Erythroblast (primary cell): ENCODE measurements around the gene TTC21A.
A peak's percentile ranks its signal among the peaks of the same experiment; 100 is the strongest.
"Not testable (repeated sequence)": the region's sequence is repeated elsewhere in the genome, so short reads cannot be mapped to it uniquely, and the experiment has no call there.

ENCODE experiments used
- DNase-seq, 2 experiments: peaks; one replicate each; lab custom pipeline; 2025; lab: John Stamatoyannopoulos, UW
- GATA1 ChIP-seq: IDR thresholded peaks from 2 replicates; pipeline ENCODE4 v1.6.1; 2011; ENCODE audit warnings: low read depth, mild to moderate bottlenecking, control low read depth, low read length, moderate library complexity
- POLR2A ChIP-seq: IDR thresholded peaks from 2 replicates; pipeline ENCODE4 v1.6.1; 2011; ENCODE audit warnings: mild to moderate bottlenecking, low read length

Gene TTC21A, protein sequence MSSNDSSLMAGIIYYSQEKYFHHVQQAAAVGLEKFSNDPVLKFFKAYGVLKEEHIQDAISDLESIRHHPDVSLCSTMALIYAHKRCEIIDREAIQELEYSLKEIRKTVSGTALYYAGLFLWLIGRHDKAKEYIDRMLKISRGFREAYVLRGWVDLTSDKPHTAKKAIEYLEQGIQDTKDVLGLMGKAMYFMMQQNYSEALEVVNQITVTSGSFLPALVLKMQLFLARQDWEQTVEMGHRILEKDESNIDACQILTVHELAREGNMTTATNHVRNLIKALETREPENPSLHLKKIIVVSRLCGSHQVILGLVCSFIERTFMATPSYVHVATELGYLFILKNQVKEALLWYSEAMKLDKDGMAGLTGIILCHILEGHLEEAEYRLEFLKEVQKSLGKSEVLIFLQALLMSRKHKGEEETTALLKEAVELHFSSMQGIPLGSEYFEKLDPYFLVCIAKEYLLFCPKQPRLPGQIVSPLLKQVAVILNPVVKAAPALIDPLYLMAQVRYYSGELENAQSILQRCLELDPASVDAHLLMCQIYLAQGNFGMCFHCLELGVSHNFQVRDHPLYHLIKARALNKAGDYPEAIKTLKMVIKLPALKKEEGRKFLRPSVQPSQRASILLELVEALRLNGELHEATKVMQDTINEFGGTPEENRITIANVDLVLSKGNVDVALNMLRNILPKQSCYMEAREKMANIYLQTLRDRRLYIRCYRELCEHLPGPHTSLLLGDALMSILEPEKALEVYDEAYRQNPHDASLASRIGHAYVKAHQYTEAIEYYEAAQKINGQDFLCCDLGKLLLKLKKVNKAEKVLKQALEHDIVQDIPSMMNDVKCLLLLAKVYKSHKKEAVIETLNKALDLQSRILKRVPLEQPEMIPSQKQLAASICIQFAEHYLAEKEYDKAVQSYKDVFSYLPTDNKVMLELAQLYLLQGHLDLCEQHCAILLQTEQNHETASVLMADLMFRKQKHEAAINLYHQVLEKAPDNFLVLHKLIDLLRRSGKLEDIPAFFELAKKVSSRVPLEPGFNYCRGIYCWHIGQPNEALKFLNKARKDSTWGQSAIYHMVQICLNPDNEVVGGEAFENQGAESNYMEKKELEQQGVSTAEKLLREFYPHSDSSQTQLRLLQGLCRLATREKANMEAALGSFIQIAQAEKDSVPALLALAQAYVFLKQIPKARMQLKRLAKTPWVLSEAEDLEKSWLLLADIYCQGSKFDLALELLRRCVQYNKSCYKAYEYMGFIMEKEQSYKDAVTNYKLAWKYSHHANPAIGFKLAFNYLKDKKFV (N-terminal part only)

DNA sequence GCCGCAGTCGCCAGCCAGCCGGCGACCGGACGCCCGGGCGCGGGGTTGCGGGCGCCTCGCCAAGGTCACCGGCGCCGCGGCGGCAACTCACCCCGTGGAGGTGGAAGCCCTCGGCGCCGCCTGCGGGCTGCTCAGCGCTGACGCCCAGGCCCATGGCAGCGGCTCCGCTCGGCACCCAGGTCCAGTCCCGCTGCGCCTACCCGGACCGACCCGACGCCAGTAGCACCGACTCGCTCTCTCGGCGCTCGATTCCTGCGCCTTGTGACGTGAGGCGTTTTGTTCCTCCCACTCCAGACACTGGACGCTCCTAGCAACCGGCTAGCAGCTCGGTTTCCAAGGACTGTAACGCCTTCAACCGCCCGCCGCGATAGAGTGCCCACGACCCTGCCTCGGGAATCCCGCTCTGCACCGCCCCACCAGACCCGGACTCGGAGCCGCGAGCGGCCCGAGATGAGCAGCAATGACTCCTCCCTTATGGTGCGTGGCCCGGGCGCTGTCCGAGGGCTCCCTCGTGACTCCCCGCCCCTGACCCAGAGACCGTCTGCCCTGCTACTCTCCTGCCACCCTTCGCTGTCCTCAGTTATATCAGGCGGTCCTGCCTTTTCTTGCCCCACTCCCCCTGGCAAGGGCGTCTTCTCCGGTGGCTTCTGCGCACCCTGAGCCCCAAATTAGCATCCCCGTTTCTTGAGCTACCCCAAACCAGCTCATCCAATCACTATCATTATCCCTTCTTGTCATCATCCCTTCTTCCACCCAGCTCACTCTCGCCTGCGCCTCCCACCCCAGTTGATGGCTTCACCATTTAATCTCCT lies at the start of gene TTC21A, which contains the start of gene GORASP1:
Gene TTC21A (plus strand): TSS at position 293 of the 812 bp plus-strand sequence. CDS start 158 bp downstream, at position 451.
Gene GORASP1 (minus strand): TSS at position 240 of the 812 bp plus-strand sequence. CDS start 86 bp downstream, at position 154.
- DNase-seq = peak; percentile 88 to 92
- peak; percentile 78 for TF ChIP-seq POLR2A
- TF ChIP-seq GATA1 = no peak

- DNase-seq = not testable (repeated sequence)
These were observed 46.3 kb upstream of the TTC21A start for GRCh38 chr3:39061228-39061627.

DNA sequence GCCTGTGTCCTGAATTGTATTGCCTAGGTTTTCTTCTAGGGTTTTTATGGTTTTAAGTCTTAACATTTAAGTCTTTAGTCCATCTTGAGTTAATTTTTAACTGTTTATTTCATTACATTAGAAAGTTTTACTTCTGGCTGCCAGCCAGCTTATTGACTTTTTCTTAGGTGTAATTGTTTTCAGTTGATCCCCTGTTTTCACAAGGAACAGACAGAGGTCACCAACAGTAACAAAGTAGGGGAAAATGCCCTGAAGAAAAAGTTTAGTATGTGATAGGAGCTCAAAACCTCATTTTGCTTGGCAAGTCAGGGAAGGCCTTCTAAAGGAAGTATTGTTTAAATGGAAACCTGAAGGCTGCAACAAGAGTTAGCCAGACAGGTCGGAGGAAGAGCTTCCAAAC lies 45.3 kb upstream of the TTC21A start:
- DNase-seq = no peak
- no peak for TF ChIP-seq GATA1
- no peak for TF ChIP-seq POLR2A

- no peak for TF ChIP-seq GATA1
- TF ChIP-seq POLR2A = no peak
- DNase-seq = no peak
These were observed 44.3 kb upstream of the TTC21A start for GRCh38 chr3:39063143-39063542.

GRCh38 chr3:39064646-39065045 lies 42.8 kb upstream of the TTC21A start:
- no peak for DNase-seq
- no peak for TF ChIP-seq GATA1

DNA sequence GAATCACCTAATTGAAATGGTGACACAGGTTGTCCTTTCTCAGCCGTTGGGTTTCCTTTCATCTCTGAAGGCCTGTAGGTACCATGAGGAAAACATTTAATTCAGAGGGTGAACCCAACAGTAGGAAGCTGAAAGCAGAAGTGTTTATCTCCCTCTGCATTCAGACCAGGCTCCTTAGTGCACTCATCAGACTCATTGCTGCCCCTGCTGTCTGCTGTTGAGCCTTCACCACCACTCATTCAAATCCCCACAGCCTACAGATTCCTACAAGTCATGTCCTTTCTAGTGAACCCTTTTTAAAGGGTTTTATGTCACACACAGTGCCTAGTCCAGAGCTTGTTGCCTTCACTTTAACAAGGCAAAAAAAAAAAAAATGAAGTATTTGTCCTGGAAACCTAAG lies 42.3 kb upstream of the TTC21A start:
- peak; percentile 67 to 72 for DNase-seq
- TF ChIP-seq POLR2A (no peak), GATA1 (no peak)

GRCh38 chr3:39067286-39067685 lies 40.2 kb upstream of the TTC21A start:
- no peak for DNase-seq
- TF ChIP-seq POLR2A = no peak
- no peak for TF ChIP-seq GATA1

DNA sequence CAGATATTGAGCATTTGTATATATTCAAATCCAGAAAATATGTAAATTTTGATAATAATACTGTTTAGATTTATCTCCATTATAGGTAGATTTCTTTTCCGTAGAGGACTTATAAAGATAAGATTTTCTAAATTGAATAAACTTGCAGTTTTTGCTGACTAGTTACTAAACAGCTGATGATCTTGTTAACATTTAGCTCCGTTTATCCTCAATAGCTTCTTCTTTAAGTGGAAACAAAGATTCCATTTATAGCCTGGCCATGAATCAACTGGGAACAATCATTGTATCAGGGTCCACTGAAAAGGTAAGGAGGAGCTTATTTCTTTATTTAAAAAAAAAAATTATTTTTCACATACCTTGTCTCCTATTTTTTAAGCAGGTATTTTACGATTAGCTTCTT lies 38.9 kb upstream of the TTC21A start:
- no peak for TF ChIP-seq POLR2A
- no peak for TF ChIP-seq GATA1
- DNase-seq = no peak

- no peak for DNase-seq
- TF ChIP-seq POLR2A (no peak), GATA1 (no peak)
These were observed 31.6 kb upstream of the TTC21A start for GRCh38 chr3:39075910-39076309.

- DNase-seq = no peak
These were observed 27.9 kb upstream of the TTC21A start for GRCh38 chr3:39079530-39079929.

GRCh38 chr3:39080026-39080425 lies 27.5 kb upstream of the TTC21A start:
- DNase-seq = no peak
- TF ChIP-seq POLR2A = no peak
- TF ChIP-seq GATA1 = no peak

More at GRCh38 chr3:39079530-39079929, 27.9 kb upstream of the TTC21A start:
- TF ChIP-seq GATA1 (no peak), POLR2A (no peak)

GRCh38 chr3:39082666-39083313 lies 24.7 kb upstream of the TTC21A start:
- no peak for DNase-seq
- TF ChIP-seq POLR2A = no peak
